HTR-8/SVneo (cell line): Measurements from ENCODE around the gene LMAN1.

Experiments used
- DNase-seq: peaks from one replicate; pipeline ENCODE4 v3.0.0; 2011; ENCODE audit warnings: low spot score, mixed read lengths; ENCODE audit not compliant: insufficient read length
- FAIRE-seq: peaks from 2 replicates; lab custom pipeline; 2011; peaks lifted over from hg19 to GRCh38; lab: Jason Lieb, UNC

Gene LMAN1

GRCh38 chr18:59372975-59373374, 13.9 kb upstream of the LMAN1 start:
- DNase-seq, result no peak
- no peak for FAIRE-seq

DNA sequence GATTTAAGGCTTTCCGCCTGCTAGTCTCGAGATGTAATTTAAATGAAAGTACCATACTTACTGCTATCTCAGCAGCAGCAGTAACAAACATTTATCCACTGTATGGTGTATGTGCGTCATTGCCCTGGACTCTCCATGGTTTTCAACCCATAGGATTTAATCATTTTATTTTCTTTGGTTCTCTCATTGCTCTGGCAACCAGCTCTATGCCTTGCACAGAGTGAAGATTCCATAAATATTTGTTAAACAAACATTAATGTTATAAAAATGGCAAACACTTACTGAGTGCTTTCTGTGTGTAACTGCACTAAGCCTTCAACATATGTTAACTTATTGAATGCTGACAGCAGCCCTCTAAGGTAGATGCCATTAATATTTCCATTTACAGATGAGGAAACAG, 1.3 kb upstream of the LMAN1 start:
- FAIRE-seq (no peak), DNase-seq (no peak)

DNA sequence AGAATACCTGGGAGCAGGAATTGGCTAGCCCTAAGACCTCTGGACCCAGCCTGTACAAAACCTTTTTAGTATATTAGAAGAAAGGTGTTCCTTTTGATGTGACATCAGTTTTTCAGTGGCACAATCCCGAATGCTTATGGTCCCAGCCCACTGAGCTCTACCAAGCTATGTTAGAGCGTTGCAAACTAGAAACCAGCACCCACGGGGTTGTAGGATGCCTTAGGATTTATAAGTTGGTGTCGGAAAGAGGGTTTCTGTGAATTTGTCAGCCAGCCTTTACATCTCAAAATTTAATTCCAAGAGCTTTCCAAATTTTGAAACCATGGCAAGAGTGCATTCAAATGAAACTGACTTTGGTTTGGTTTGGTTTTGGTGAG, 499 bp upstream of the LMAN1 start:
- no peak for FAIRE-seq
- no peak for DNase-seq

GRCh38 chr18:59358414-59358711, 702 bp downstream of the LMAN1 start:
- DNase-seq, result no peak

GRCh38 chr18:59357928-59358327, 1.1 kb downstream of the LMAN1 start:
- DNase-seq (peak; percentile 29), FAIRE-seq (no peak)

More at GRCh38 chr18:59358414-59358711, 702 bp downstream of the LMAN1 start:
- peak; percentile 80 for FAIRE-seq

GRCh38 chr18:59354731-59355130, 4.3 kb downstream of the LMAN1 start:
- FAIRE-seq, result no peak
- no peak for DNase-seq

DNA sequence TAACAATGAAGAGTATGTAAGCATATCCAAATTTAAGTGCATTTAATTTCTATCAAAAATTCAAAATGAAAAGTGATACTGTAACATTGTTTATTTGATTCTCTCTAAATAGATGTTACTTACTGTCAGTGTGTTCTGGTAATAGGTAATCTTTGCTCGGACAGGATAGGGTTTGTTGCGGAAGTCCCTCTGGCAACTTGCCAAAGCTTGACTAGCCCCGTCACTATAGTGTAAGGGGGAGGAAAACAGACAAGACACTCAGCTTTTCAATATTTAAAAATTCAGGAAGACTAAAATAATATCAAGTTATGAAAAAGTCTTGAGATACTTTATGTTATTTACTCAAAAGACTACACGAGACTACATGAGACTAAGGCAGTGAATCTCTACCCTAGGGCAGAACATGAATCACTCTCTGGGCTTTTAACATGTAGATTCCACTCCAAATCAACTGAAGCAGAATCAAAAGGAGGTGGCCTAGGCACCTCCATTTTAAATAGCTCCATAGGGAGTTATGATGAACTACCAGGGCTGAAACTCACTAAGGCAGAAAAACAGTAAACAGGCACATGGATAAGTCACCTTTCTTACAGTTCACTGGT, 5.9 kb downstream of the LMAN1 start:
- DNase-seq (no peak), FAIRE-seq (no peak)

DNA sequence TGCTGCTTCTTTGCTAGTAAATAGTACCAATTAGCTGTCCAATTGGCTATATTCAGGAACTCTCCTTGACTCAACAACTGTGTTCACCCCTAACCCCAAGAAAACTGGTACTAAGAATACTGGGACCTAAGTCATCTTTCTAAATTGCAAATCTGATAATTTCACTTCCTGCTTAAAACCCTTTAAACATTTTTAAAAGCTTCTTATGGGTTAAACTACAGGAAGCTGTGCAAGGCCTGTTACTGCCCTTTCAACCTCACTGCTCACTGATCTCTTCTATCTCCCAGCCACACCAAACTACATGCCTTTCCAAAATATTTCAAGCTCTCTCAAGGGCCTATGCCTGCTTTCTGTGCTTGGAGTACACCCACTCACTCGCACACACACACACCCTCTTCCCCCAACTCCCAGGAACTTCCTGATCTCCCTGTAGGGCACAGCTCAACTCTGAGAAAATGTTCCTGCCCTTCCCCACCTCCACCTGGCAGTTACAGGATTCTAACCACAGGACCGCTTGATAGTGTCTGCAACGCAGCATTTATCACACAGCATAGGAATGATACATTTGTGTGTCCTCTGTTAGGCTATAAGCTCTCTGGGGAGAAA, 6.7 kb downstream of the LMAN1 start:
- FAIRE-seq (no peak), DNase-seq (no peak)

- DNase-seq (no peak), FAIRE-seq (no peak)
Measured at GRCh38 chr18:59345556-59345955, 13.5 kb downstream of the LMAN1 start.

- no peak for FAIRE-seq
- DNase-seq, result no peak
Measured at GRCh38 chr18:59344996-59345395, 14.1 kb downstream of the LMAN1 start.

- FAIRE-seq, result no peak
- no peak for DNase-seq
Measured at GRCh38 chr18:59343926-59344325, 15.1 kb downstream of the LMAN1 start.

DNA sequence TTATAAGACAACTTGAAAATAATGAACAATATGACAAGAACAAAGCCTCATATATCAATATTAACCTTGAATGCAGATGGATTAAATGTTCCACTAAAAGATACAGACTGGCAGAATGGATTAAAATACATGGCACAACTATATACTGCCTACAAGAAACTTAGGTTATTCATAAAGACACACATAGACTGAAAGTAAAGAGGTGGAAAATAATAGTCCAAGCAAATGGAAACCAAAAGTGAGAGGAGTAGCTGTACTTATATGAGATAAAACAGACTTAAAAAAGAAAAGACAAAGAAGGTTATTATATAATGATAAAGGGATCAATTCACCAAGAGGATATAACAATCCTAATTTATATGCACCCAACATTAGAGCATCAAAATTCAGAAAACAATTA, 18.2 kb downstream of the LMAN1 start:
- FAIRE-seq, result no peak
- DNase-seq, result no peak

- FAIRE-seq, result no peak
Measured at GRCh38 chr18:59340312-59340711, 18.8 kb downstream of the LMAN1 start.

DNA sequence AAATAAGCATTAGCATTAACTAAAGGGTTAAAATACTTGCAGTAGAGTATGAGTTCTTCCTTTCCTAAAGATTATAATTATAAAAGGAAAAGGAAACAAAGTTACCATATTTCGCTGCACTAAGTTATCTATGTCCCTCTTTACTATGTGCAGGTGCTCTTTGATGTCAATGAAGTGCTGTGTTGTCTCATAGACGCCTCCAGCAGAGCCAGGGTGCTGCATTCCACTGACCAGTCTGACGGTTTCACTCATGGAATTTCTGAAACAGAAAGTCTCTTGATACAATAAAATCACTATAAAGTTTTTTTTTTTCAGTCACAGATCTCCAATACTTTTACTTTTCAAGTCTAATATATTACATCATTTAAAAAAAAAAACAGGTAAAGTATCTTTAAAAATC, 26.1 kb downstream of the LMAN1 start:
- DNase-seq (no peak), FAIRE-seq (no peak)

More at GRCh38 chr18:59340312-59340711, 18.8 kb downstream of the LMAN1 start:
- DNase-seq, result no peak

- DNase-seq (no peak), FAIRE-seq (no peak)
Measured at GRCh38 chr18:59328683-59329082, 30.4 kb downstream of the LMAN1 start.

- DNase-seq, result no peak
- no peak for FAIRE-seq
Measured at GRCh38 chr18:59325965-59326364, 33.1 kb downstream of the LMAN1 start.

DNA sequence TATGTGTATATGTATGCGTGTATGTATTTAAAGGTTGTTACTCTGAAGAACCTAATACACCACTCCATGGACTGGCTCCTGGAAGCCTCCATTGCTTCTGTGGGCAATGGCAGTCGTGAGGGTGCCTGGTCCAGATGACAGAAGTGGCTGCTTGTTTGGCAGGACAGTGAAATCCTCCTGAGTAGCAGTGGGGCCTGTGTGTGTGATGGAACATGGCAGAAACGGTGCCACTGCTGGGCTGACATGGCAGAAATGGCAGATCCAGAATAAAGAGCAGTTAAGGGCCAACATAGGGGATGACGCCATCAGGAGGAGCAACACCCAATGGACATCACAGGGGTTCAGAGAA, 34.5 kb downstream of the LMAN1 start:
- no peak for FAIRE-seq
- no peak for DNase-seq

- FAIRE-seq, result no peak
Measured at GRCh38 chr18:59323931-59324622, 35.0 kb downstream of the LMAN1 start.

GRCh38 chr18:59318460-59319050, 40.5 kb downstream of the LMAN1 start, which contains the start of gene CPLX4:
TSS of gene CPLX4 (minus strand) at chr18:59318649. CDS start at chr18:59318462, 187 bp downstream.
- DNase-seq, result no peak
- FAIRE-seq, result no peak

More at GRCh38 chr18:59323931-59324622, 35.0 kb downstream of the LMAN1 start:
- no peak for DNase-seq

- peak; percentile 42 for FAIRE-seq
- no peak for DNase-seq
Measured at GRCh38 chr18:59311631-59312030, 47.4 kb downstream of the LMAN1 start.

DNA sequence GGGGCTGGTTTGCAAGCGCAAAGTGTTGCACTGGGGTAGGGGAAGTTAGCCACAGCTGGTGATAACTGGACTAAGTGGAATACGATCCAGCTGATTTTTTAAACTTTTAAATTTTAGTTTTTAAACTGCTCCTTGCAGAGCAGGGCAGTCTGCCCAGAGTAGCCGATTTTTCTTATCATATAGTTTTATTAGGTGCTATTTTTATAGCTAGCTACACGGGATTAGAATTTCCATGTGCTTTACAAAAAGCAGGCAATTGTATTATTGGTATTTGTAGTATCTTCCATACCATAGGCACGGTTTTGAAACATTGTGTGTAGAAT, 50.2 kb downstream of the LMAN1 start:
- DNase-seq (no peak), FAIRE-seq (no peak)
